GM23338 (cell line): ENCODE measurements around the gene KCNIP2. TPM values are rescaled to one million over a fixed set of nuclear protein-coding genes. Genes with fewer than 3 reads are reported as not detected.
A peak's percentile ranks its signal among the peaks of the same experiment; 100 is the strongest.

Source experiments
- ATAC-seq: fragments of 200-7000 bp; cut with Tn5 transposase; 3 replicates; pipeline ENCODE4 v1.9.1; 2020
- DNase-seq: peaks from one replicate; pipeline ENCODE4 v3.0.0-alpha.2; 2015; ENCODE audit warnings: low spot score
- H2AFZ ChIP-seq: fragments of 200-600 bp; sonication (generic); 2 replicates; pipeline ENCODE4 v1.8.0; 2016; ENCODE audit warnings: antibody characterized with exemption, mild to moderate bottlenecking, moderate library complexity
- H3F3A ChIP-seq: fragments of 200-600 bp; sonication (generic); replicated peaks from 2 replicates; pipeline ENCODE4 v1.8.0; 2017; ENCODE audit warnings: antibody characterized with exemption, mixed run types, low read depth
- H3K27ac ChIP-seq: fragments of 200-600 bp; sonication (generic); 2 replicates; pipeline ENCODE4 v1.6.1; 2016; ENCODE audit warnings: low read depth
- H3K27me3 ChIP-seq: fragments of 200-600 bp; sonication (generic); 2 replicates; pipeline ENCODE4 v1.8.0; 2016; ENCODE audit warnings: mild to moderate bottlenecking, mixed run types, moderate library complexity; ENCODE audit not compliant: insufficient read depth
- H3K36me3 ChIP-seq: fragments of 200-600 bp; sonication (generic); 2 replicates; pipeline ENCODE4 v1.8.0; 2016; ENCODE audit warnings: mild to moderate bottlenecking; ENCODE audit not compliant: insufficient read depth
- H3K4me1 ChIP-seq: fragments of 200-600 bp; sonication (generic); 2 replicates; pipeline ENCODE4 v1.8.0; 2016; ENCODE audit warnings: mild to moderate bottlenecking, moderate library complexity; ENCODE audit not compliant: insufficient read depth
- H3K4me2 ChIP-seq: fragments of 200-600 bp; sonication (generic); 2 replicates; pipeline ENCODE4 v1.7.1; 2017; ENCODE audit warnings: mixed run types
- H3K4me3 ChIP-seq: fragments of 200-600 bp; sonication (generic); 2 replicates; pipeline ENCODE4 v1.6.1; 2016; ENCODE audit warnings: mixed run types
- H3K79me2 ChIP-seq: fragments of 200-600 bp; sonication (generic); replicated peaks from 2 replicates; pipeline ENCODE4 v1.8.0; 2017; ENCODE audit warnings: mild to moderate bottlenecking; ENCODE audit not compliant: insufficient read depth
- H3K9me2 ChIP-seq: fragments of 200-600 bp; sonication (generic); 2 replicates; pipeline ENCODE4 v1.8.0; 2017; ENCODE audit not compliant: insufficient read depth
- H4K20me1 ChIP-seq: fragments of 200-600 bp; sonication (generic); replicated peaks from 2 replicates; pipeline ENCODE4 v1.8.0; 2017; ENCODE audit warnings: mild to moderate bottlenecking; ENCODE audit not compliant: insufficient read depth
- H3K27ac Mint-ChIP-seq: 2 replicates; pipeline ENCODE4 v1.8.0; 2020; ENCODE audit warnings: inconsistent platforms, mild to moderate bottlenecking, moderate library complexity, mixed read lengths
- H3K27me3 Mint-ChIP-seq: 3 replicates; pipeline ENCODE4 v1.8.0; 2022; ENCODE audit warnings: low read depth, mild to moderate bottlenecking, moderate library complexity, mixed read lengths, inconsistent platforms; ENCODE audit not compliant: insufficient read depth, poor library complexity
- H3K36me3 Mint-ChIP-seq: 3 replicates; pipeline ENCODE4 v1.8.0; 2021; ENCODE audit warnings: low read depth, mild to moderate bottlenecking, inconsistent platforms, moderate library complexity, mixed read lengths
- H3K4me1 Mint-ChIP-seq: 3 replicates; pipeline ENCODE4 v1.8.0; 2020; ENCODE audit warnings: mild to moderate bottlenecking, inconsistent platforms, mixed read lengths
- H3K4me3 Mint-ChIP-seq: 3 replicates; pipeline ENCODE4 v1.8.0; 2021; ENCODE audit warnings: moderate library complexity, mild to moderate bottlenecking, inconsistent platforms, mixed read lengths
- H3K9me3 Mint-ChIP-seq: 3 replicates; pipeline ENCODE4 v1.8.0; 2020; ENCODE audit warnings: moderate library complexity, mild to moderate bottlenecking, inconsistent platforms, mixed read lengths
- CTCF ChIP-seq, 2 experiments: fragments of 200-600 bp in 1 of 2; sonication (generic) in 1 of 2; conservative IDR thresholded peaks; 2 replicates each; pipeline versions ENCODE4 v1.5.1 to v1.6.1; 2016 to 2017; ENCODE audit warnings: antibody characterized with exemption in 2 of 2, low read depth in 2 of 2, mild to moderate bottlenecking in 2 of 2, moderate library complexity in 1 of 2
- ETS1 ChIP-seq: IDR thresholded peaks from 2 replicates; pipeline ENCODE4 v1.6.1; 2016; ENCODE audit warnings: antibody characterized with exemption
- EZH2 ChIP-seq: fragments of 200-600 bp; sonication (generic); IDR thresholded peaks from one replicate; pipeline ENCODE4 v1.8.0; 2017; ENCODE audit warnings: antibody characterized with exemption, mild to moderate bottlenecking, low read depth; ENCODE audit not compliant: unreplicated experiment
- EZH2phosphoT487 ChIP-seq: fragments of 200-600 bp; sonication (generic); IDR thresholded peaks from one replicate; pipeline ENCODE4 v1.8.1; 2018; ENCODE audit warnings: antibody characterized with exemption; ENCODE audit not compliant: unreplicated experiment
- JUNB ChIP-seq: IDR thresholded peaks from one replicate; pipeline ENCODE4 v1.6.1; 2016; ENCODE audit warnings: antibody characterized with exemption; ENCODE audit not compliant: unreplicated experiment
- NANOG ChIP-seq: IDR thresholded peaks from 2 replicates; pipeline ENCODE4 v1.6.1; 2016; ENCODE audit warnings: antibody characterized with exemption, borderline replicate concordance
- POLR2AphosphoS5 ChIP-seq: IDR thresholded peaks from 2 replicates; pipeline ENCODE4 v1.6.1; 2016; ENCODE audit warnings: antibody characterized with exemption, low read depth
- REST ChIP-seq: IDR thresholded peaks from one replicate; pipeline ENCODE4 v1.6.1; 2018; ENCODE audit warnings: antibody characterized with exemption; ENCODE audit not compliant: unreplicated experiment
- STAT1 ChIP-seq: IDR thresholded peaks from one replicate; pipeline ENCODE4 v1.6.1; 2016; ENCODE audit warnings: antibody characterized with exemption; ENCODE audit not compliant: unreplicated experiment
- ZNF114 ChIP-seq: fragments of 250-450 bp; sonication (Bioruptor Pico); IDR thresholded peaks from 2 replicates; pipeline ENCODE4 v1.5.0; 2020; ENCODE audit warnings: mild to moderate bottlenecking, moderate library complexity
- ZNF331 ChIP-seq: fragments of 250-450 bp; sonication (Bioruptor Pico); IDR thresholded peaks from 2 replicates; pipeline ENCODE4 v1.5.0; 2020; ENCODE audit warnings: low read depth, mild to moderate bottlenecking, moderate library complexity
- ZNF462 ChIP-seq: fragments of 250-450 bp; sonication (Bioruptor Pico); IDR thresholded peaks from 2 replicates; pipeline ENCODE4 v1.5.0; 2020; ENCODE audit warnings: mild to moderate bottlenecking, moderate library complexity
- long read RNA-seq: library from polyadenylated mRNA; unstranded; transcript quantifications from one replicate; pipeline ENCODE4 v2.0.0, GENCODE V29; 2020; ENCODE audit not compliant: unreplicated experiment
- polyA plus RNA-seq: library from polyadenylated mRNA; unstranded; fragments of >200 nt; fragmentation: Nextera tagmentation; extraction: Ambion mirVana; gene quantifications from 2 replicates; pipeline ENCODE4 v1.2.1, GENCODE V29; 2016
- total RNA-seq: library from RNA; depleted of rRNA; stranded (reverse); fragments of >200 nt; shearing (Covaris generic); gene quantifications from 2 replicates; pipeline ENCODE4 v1.2.3, GENCODE V29; 2014; rRNA removed

Gene KCNIP2
- 2.2 and 2.9 TPM in 2 replicates for total RNA-seq
- 2.2 and 2.6 TPM in 2 replicates for polyA plus RNA-seq
- long read RNA-seq, partial matches to known transcripts = 0 of 2 reads
- long read RNA-seq, other reads (novel, unspliced or antisense) = 0 of 2 reads

GRCh38 chr10:101843032-101844021, at the start of gene KCNIP2:
TSS of gene KCNIP2 (minus strand) at chr10:101843800. CDS start at chr10:101843568, 232 bp downstream.
- Mint-ChIP-seq H3K27me3 (peaks cover 39% of the 10 kb centered on the region), H3K4me3 (peak within 1 kb of the TSS; percentile 91), H3K4me1 (peaks cover 51% of the 10 kb centered on the region), H3K9me3 (no peaks in the 10 kb centered on the region; the same call in 2 of the 3 replicates), H3K27ac (peak within 1 kb of the TSS; percentile 87), H3K36me3 (no peaks in the 10 kb centered on the region)
- Histone ChIP-seq H3F3A (peaks cover 11% of the 10 kb centered on the region; the same call in 1 of the 2 replicates), H3K79me2 (no peaks in the 10 kb centered on the region), H3K36me3 (no peaks in the 10 kb centered on the region), H3K4me2 (peak within 1 kb of the TSS; percentile 96), H3K4me3 (peak within 1 kb of the TSS; percentile 73), H3K27ac (no peak within 1 kb of the TSS), H3K9me2 (no peaks in the 10 kb centered on the region), H4K20me1 (peaks cover 6% of the 10 kb centered on the region; the same call in 1 of the 2 replicates), H2AFZ (peak within 1 kb of the TSS; percentile 78), H3K27me3 (peaks cover 19% of the 10 kb centered on the region), H3K4me1 (peaks cover 16% of the 10 kb centered on the region)
- ATAC-seq (peak; percentile 79), DNase-seq (peak; percentile 92)
- no peak for TF ChIP-seq ZNF114
- no peak for TF ChIP-seq EZH2
- peak; percentile 79 to 82 for TF ChIP-seq CTCF (conservative IDR thresholded peaks at IDR 0.05; ENCODE audit: low read depth in 2 of 2)
- peak; percentile 41 for TF ChIP-seq REST
- no peak for TF ChIP-seq ETS1
- TF ChIP-seq NANOG = no peak
- TF ChIP-seq ZNF331 (CRISPR knock-in tag) = no peak
- TF ChIP-seq EZH2phosphoT487 = no peak
- no peak for TF ChIP-seq JUNB
- no peak for TF ChIP-seq ZNF462 (CRISPR knock-in tag)
- TF ChIP-seq POLR2AphosphoS5 = no peak
- TF ChIP-seq STAT1 = no peak
